ENCODE measurements around the gene ENO1.

Gene ENO1

DNA sequence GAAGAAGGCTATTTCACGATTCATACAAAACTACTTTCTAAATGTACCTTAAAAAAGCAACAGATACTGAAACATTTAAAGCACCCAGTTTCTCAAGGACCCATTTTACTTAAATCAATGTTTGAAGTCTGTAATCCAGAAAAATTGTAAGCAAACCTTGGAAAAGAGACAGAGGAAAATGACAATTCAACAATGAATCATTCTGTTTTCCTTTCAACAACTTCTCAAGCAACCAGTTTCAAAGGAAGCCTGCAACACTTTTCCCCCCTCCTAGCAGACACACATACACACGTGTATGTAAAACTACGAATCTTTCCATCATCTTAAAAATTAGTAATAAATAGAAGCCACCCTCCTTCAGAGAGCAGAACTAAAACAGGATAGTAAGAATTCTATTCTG lies 62.2 kb downstream of the ENO1 start:
- in situ Hi-C loops (cut with MboI; ENCODE audit: low sequenced_read_pairs) = no loop called here

DNA sequence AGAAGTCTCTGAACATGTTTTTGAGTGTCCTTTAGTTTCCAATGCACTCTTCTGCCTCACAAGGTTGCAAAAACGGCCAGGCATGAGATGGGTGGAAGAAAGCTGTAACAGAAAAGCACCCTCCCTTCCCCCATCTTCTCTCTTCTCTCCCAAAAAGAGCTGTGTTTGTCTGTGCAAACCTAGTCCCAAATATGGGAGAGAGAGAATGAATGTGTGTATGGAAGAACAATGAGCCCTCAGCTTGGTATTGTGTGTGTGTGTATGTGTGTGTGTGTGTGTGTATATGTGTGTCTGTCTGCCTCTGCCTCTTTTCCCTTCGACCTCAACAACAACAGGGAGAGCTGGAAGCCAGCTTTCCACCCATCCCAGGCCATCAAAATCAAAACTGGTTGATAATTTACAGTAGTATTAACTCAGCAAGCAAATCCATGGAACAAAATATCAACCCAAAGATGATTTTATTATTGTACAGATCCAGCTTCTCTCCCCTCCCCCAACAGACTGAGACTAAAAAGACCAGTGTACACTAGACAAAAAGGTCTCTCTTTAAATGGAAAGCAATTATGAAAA lies 62.8 kb downstream of the ENO1 start:
- in situ Hi-C loops (cut with MboI; ENCODE audit: low sequenced_read_pairs) = no loop called here

DNA sequence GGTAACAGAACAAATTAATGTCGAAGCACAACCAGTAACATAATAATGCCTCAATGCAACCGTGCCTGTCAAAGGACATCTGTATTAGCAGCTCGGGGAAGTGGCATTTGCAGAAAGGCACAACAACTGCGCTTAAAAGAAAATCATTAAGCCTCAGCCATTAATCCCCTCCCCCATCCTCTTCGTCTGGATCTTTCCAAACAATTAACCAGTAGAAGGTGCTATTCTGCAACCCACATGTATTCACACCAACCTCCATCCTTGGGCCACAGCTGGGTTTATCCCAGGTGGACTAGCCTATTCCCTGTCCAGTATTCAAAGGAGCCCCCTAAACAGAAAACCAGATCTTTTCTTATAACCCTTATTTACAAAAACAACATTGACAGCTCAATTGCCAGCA lies 63.6 kb downstream of the ENO1 start:
- in situ Hi-C loops (cut with MboI; ENCODE audit: low sequenced_read_pairs) = no loop called here

DNA sequence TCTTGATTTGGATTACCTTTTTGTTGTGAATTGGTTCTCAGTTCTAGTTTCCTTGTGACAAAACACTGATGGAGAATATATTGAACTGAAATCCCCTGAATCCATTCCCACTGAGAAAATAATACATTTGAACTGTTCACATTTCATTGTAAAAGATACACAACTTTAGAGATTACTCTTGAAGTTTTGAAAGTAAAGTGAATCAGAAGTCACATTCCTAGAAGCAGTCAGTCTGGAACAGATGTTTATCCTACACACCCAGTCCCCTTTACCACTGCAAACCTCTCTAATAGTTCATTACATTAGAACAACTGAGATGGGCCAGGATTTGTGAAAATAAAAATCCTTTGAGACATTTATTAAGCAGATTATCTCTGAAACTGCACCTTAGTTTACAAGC lies 64.5 kb downstream of the ENO1 start:
- in situ Hi-C loops (cut with MboI; ENCODE audit: low sequenced_read_pairs) = no loop called here

DNA sequence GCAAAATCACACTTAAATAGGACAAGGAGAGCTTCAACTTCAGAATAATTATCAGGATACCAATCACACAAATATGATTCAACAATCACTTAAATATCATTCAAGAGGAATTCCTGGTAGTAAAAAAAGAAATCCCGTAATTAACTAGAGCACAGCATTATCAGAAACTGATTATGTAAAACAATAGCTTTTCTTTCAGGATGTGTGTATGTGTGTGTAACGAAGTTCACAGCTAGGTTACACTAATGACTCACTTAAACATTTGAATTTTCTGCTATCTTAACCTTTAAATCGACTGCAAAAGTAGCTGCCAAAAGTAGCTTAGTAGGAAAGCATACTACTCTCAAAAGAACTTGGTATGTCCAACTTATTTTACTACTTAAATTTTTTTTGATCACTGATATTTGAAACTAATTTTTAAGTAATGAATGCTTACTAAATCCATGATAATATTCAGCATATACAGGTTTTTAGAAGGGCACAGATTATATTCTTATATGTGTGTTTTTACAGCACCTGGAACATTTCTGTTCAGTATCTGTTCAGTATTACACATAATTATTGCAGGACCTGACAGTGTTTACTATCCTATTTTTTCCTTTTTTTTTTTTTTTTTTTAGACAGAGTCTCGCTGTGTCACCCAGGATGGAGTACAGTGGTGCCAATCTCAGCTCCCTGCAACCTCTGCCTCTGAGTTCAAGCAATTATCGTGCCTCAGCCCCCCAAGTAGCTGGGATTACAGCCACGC lies 65.3 kb downstream of the ENO1 start:
- in situ Hi-C loops (cut with MboI; ENCODE audit: low sequenced_read_pairs) = no loop called here

DNA sequence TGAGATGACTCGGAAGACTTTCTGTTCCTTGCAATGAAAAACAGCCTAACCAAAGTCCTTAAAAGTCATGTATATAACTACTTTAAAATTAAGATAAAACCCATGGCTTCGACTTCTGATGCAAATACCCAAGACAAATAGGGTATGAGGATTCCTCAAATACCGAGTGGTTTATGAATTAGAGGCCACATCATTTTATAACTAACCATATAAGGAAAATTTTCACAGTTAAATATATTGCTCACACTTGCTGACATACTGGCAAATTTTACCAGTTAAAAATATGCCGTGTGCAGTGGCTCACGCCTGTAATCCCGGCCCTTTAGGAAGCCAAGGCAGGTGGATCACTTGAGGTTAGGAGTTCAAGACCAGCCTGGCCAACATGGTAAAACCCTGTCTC lies 66.4 kb downstream of the ENO1 start:
- in situ Hi-C loops (cut with MboI; ENCODE audit: low sequenced_read_pairs) = no loop called here

Measured in HL-60/S4 (cell line).